ENCODE measurements around the gene PRSS23. TPM values are rescaled to one million over a fixed set of nuclear protein-coding genes. Genes with fewer than 3 reads are reported as not detected.

Gene PRSS23
- polyA plus RNA-seq, 1 experiment: 50.3 TPM

DNA sequence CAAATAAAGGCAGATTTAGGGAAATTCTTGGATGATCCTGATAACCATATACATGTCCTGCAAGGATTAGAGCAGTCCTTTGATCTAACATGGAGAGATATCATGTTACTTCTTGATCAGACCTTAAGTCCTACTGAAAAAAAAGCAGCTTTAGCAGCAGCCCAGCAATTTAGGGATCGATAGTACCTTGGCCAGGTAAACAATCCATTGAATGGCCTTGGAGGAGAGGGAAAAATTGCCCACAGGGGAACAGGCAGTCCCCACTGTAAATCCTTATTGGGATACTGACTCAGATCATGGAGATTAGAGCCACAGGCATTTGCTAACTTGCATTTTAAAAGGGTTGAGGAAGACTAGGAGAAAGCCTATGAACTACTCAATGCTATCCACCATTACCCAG lies 47.8 kb downstream of the PRSS23 start:
- no peak for DNase-seq (ENCODE audit: low read depth, low spot score)
- ChIA-PET POLR2A (no interaction called here), CTCF (no interaction called here)
- Histone ChIP-seq H3K9me3 (ENCODE audit: control insufficient read depth, insufficient read depth, low read length) (no peaks in the 10 kb centered on the region), H3K27me3 (ENCODE audit: control insufficient read depth, insufficient read depth, low read length) (no peaks in the 10 kb centered on the region), H3K27ac (ENCODE audit: low read depth, low read length) (no peak overlapping the region), H3K4me3 (ENCODE audit: low read depth, low read length) (no peak overlapping the region)
- TF ChIP-seq, protein P1, sequence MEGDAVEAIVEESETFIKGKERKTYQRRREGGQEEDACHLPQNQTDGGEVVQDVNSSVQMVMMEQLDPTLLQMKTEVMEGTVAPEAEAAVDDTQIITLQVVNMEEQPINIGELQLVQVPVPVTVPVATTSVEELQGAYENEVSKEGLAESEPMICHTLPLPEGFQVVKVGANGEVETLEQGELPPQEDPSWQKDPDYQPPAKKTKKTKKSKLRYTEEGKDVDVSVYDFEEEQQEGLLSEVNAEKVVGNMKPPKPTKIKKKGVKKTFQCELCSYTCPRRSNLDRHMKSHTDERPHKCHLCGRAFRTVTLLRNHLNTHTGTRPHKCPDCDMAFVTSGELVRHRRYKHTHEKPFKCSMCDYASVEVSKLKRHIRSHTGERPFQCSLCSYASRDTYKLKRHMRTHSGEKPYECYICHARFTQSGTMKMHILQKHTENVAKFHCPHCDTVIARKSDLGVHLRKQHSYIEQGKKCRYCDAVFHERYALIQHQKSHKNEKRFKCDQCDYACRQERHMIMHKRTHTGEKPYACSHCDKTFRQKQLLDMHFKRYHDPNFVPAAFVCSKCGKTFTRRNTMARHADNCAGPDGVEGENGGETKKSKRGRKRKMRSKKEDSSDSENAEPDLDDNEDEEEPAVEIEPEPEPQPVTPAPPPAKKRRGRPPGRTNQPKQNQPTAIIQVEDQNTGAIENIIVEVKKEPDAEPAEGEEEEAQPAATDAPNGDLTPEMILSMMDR (IDR thresholded peaks at IDR 0.05; ENCODE audit: low read depth, low read length): no peak

DNA sequence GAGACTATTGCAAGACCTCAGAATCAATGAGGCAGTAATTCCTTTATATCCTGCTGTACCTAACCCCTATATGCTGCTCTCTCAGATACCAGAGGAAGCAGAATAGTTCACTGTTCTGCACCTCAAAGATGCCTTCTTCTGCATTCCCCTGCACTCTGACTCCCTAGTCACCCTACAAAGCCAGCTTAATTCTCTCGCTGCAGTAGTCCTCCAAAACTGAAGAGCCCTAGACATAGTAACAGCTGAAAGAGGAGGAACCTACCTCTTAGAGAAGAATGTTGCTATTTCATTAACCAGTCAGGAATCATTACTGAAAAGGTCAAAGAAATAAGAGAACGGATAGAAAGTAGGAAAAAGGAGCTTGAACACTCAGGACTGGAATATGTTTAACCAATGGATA lies 49.3 kb downstream of the PRSS23 start:
- Histone ChIP-seq H3K4me3 (ENCODE audit: low read depth, low read length) (no peak overlapping the region), H3K27ac (ENCODE audit: low read depth, low read length) (no peak overlapping the region), H3K9me3 (ENCODE audit: control insufficient read depth, insufficient read depth, low read length) (no peaks in the 10 kb centered on the region), H3K27me3 (ENCODE audit: control insufficient read depth, insufficient read depth, low read length) (no peaks in the 10 kb centered on the region)
- POLR2A ChIA-PET: no interaction called here
- TF ChIP-seq, protein P1 (IDR thresholded peaks at IDR 0.05; ENCODE audit: low read depth, low read length): no peak
- CTCF ChIA-PET: interaction anchor here (1.2 kb wide), 1 partner anchor 21 kb away, joined by 3 read pairs; no protein-coding TSS in a partner anchor
- DNase-seq (ENCODE audit: low read depth, low spot score): no peak

Other genes starting within 250 kb of the PRSS23 start
- gene ME3, start 127.9 kb upstream of the PRSS23 start, polyA plus RNA-seq (2011; rRNA removed): 7.1 and 8.6 TPM in 2 replicates
- 4.3 and 5.3 TPM in 2 replicates for gene FZD4, start 154.9 kb downstream of the PRSS23 start, polyA plus RNA-seq (2011; rRNA removed)
- 9.5 and 12.6 TPM in 2 replicates for gene TMEM135, start 237.4 kb downstream of the PRSS23 start, polyA plus RNA-seq (2011; rRNA removed)

Measured in AG04450 (cell line).